Measurements from ENCODE around the gene ILKAP.

The ILKAP gene

GRCh38 chr2:238250896-238251295 lies 47.4 kb upstream of the ILKAP start:
- Histone ChIP-seq H3K4me3 (ENCODE audit: low read depth, low read length) (no peak overlapping the region), H3K9ac (no peak overlapping the region), H3K4me2 (ENCODE audit: low read length) (no peak overlapping the region), H3K27ac (no peak overlapping the region), H2AFZ (no peak overlapping the region), H3K36me3 (ENCODE audit: control insufficient read depth, insufficient read depth, low read length) (no peaks in the 10 kb centered on the region), H3K9me3 (ENCODE audit: control insufficient read depth, low read length) (no peaks in the 10 kb centered on the region), H3K79me2 (no peaks in the 10 kb centered on the region), H3K4me1 (no peaks in the 10 kb centered on the region), H3K27me3 (ENCODE audit: control insufficient read depth, insufficient read depth, low read length) (no peaks in the 10 kb centered on the region)
- TF ChIP-seq CTCF (IDR thresholded peaks at IDR 0.05): no peak

GRCh38 chr2:238247841-238248453 lies 44.5 kb upstream of the ILKAP start:
- Histone ChIP-seq H3K36me3 (ENCODE audit: control insufficient read depth, insufficient read depth, low read length) (no peaks in the 10 kb centered on the region), H3K4me1 (no peaks in the 10 kb centered on the region), H3K9ac (no peak overlapping the region), H3K79me2 (no peaks in the 10 kb centered on the region), H3K4me2 (ENCODE audit: low read length) (no peak overlapping the region), H3K9me3 (ENCODE audit: control insufficient read depth, low read length) (no peaks in the 10 kb centered on the region), H3K4me3 (ENCODE audit: low read depth, low read length) (no peak overlapping the region), H3K27ac (no peak overlapping the region), H2AFZ (no peak overlapping the region), H3K27me3 (ENCODE audit: control insufficient read depth, insufficient read depth, low read length) (no peaks in the 10 kb centered on the region)
- TF ChIP-seq CTCF (IDR thresholded peaks at IDR 0.05): no peak

GRCh38 chr2:238247002-238247822 lies 43.7 kb upstream of the ILKAP start:
- no peaks in the 10 kb centered on the region for H3K36me3 ChIP-seq (ENCODE audit: control insufficient read depth, insufficient read depth, low read length)
- H3K27me3 ChIP-seq (ENCODE audit: control insufficient read depth, insufficient read depth, low read length): no peaks in the 10 kb centered on the region
- no peak overlapping the region for H3K4me2 ChIP-seq (ENCODE audit: low read length)
- no peak overlapping the region for H3K4me3 ChIP-seq (ENCODE audit: low read depth, low read length)
- H3K79me2 ChIP-seq: no peaks in the 10 kb centered on the region
- TF ChIP-seq CTCF (IDR thresholded peaks at IDR 0.05): no peak
- no peak overlapping the region for H3K27ac ChIP-seq
- no peak overlapping the region for H2AFZ ChIP-seq
- no peaks in the 10 kb centered on the region for H3K9me3 ChIP-seq (ENCODE audit: control insufficient read depth, low read length)
- no peak overlapping the region for H3K9ac ChIP-seq
- H3K4me1 ChIP-seq: no peaks in the 10 kb centered on the region

- H3K9ac ChIP-seq: no peak overlapping the region
- no peak overlapping the region for H3K4me2 ChIP-seq (ENCODE audit: low read length)
- no peaks in the 10 kb centered on the region for H3K27me3 ChIP-seq (ENCODE audit: control insufficient read depth, insufficient read depth, low read length)
- no peak for TF ChIP-seq CTCF (IDR thresholded peaks at IDR 0.05)
- H3K27ac ChIP-seq: no peak overlapping the region
- no peak overlapping the region for H3K4me3 ChIP-seq (ENCODE audit: low read depth, low read length)
- no peak overlapping the region for H2AFZ ChIP-seq
- H3K79me2 ChIP-seq: no peaks in the 10 kb centered on the region
- H3K4me1 ChIP-seq: no peaks in the 10 kb centered on the region
- no peaks in the 10 kb centered on the region for H3K9me3 ChIP-seq (ENCODE audit: control insufficient read depth, low read length)
- no peaks in the 10 kb centered on the region for H3K36me3 ChIP-seq (ENCODE audit: control insufficient read depth, insufficient read depth, low read length)
These were observed 40.7 kb upstream of the ILKAP start for GRCh38 chr2:238244151-238244550.
